ENCODE results near the gene MTO1. TPM values are rescaled to one million over a fixed set of nuclear protein-coding genes. Genes with fewer than 3 reads are reported as not detected.

MTO1 gene
- total and polyA plus RNA-seq, 2 of the 4 experiments (the other 2 are of a cell fraction) = 15.0 to 39.8 TPM

DNA sequence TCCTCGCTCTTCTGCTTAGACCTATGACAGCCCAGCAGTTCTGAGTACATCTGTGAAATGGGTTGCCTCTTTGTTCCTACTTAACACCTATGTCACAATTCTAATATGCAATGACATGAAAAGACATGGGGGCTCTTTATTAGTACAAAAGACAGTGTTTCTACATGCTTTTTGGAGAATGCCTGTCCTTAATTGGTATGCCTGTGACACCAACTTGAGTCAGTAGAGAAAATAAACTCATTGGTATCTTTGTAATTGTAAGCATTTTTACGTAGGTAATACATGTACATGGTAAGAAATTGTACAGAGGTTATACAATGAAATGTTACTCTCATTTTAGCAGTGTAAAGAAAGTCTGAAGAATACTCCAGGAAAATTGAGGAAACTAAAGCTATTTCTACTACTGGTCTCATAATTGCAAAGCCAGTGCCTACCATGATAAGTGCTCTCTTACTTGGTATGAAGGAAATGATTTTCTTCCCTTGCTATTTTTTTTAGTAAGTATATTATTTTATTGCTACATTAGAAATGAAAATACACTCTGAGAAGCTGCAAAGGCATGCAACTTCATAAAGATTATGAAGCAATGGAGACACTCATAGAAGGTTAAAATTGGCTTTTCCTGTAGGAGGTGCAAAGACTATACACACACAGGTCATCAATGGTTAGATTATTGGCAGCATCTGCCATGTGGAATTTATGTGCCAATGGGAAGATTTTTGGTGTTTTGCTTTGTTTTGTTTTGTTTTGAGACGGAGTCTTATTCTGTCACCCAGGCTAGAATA, 64.2 kb downstream of the MTO1 start:
- Histone ChIP-seq H3K23ac (ENCODE audit: low read depth, low read length) (peak overlapping the region; percentile 32; the same call in 1 of the 2 replicates), H2BK20ac (ENCODE audit: low read depth, low read length) (peak overlapping the region; percentile 78), H3K36me3 (ENCODE audit: control insufficient read depth, insufficient read depth, low read length) (no peaks in the 10 kb centered on the region; the same call in 1 of the 2 replicates), H4K5ac (ENCODE audit: low read depth, low read length) (peak overlapping the region; percentile 51; the same call in 1 of the 2 replicates), H2BK5ac (ENCODE audit: low read depth, low read length, poor library complexity, severe bottlenecking) (peak overlapping the region; percentile 88), H3K18ac (ENCODE audit: low read depth, low read length) (peak overlapping the region; percentile 85; the same call in 1 of the 2 replicates), H3K27ac (ENCODE audit: insufficient read depth, low read length) (peak overlapping the region; percentile 56), H4K8ac (ENCODE audit: low read depth in 2 of 2, low read length in 2 of 2) (peak overlapping the region in 1 of 2 experiments; percentile 84; a peak in 2 of 4 replicates), H3K14ac (replicated peaks; ENCODE audit: low read depth, low read length) (peak overlapping the region; percentile 58), H2AFZ (replicated peaks; ENCODE audit: low read length, poor library complexity) (no peak overlapping the region), H3K9me3 (ENCODE audit: control insufficient read depth, insufficient read depth, low read length) (no peaks in the 10 kb centered on the region), H3K9me1 (ENCODE audit: insufficient read depth, low read length) (peaks cover 5% of the 10 kb centered on the region; the same call in 1 of the 2 replicates), H2AK5ac (ENCODE audit: low read depth, low read length) (peak overlapping the region; percentile 31; the same call in 1 of the 2 replicates), H4K91ac (ENCODE audit: insufficient read depth, low read depth, low read length) (peak overlapping the region; percentile 64), H3K4ac (ENCODE audit: low read depth, low read length) (peak overlapping the region; percentile 74), H2BK15ac (ENCODE audit: low read depth, low read length) (peak overlapping the region; percentile 51; the same call in 2 of the 3 replicates), H3K27me3 (ENCODE audit: control insufficient read depth, insufficient read depth, low read length) (no peaks in the 10 kb centered on the region), H3K79me1 (ENCODE audit: low read depth in 1 of 2, low read length in 2 of 2) (peaks cover 4 to 17% of the 10 kb centered on the region in 2 experiments; a peak in 2 of 4 replicates), H3K4me3 (ENCODE audit: insufficient read depth, low read depth, low read length) (no peak overlapping the region), H3K56ac (ENCODE audit: extremely low read depth, insufficient read depth, low read length) (peak overlapping the region; percentile 50; the same call in 1 of the 2 replicates), H3K9ac (ENCODE audit: low read depth, low read length) (no peak overlapping the region), H2AK9ac (replicated peaks; ENCODE audit: low read depth, low read length, poor library complexity) (no peak overlapping the region), H4K20me1 (ENCODE audit: insufficient read depth, low read length) (peaks cover under 1% of the 10 kb centered on the region), H3K4me2 (ENCODE audit: low read depth, low read length) (peak overlapping the region; percentile 71; the same call in 1 of the 2 replicates), H3K4me1 (ENCODE audit: control insufficient read depth, insufficient read depth, low read length) (peaks cover 12% of the 10 kb centered on the region), H2BK120ac (ENCODE audit: low read depth, low read length) (peak overlapping the region; percentile 73)
- in situ Hi-C loops (cut with MboI; ENCODE audit: low sequenced_read_pairs) (no loop called here), intact Hi-C loops (cut with micrococcal nuclease) (no loop called here), dilution Hi-C loops (cut with HindIII; ENCODE audit: low sequenced_read_pairs, unreplicated experiment) (no loop called here)
- WGBS, 2 experiments (ENCODE audit: extremely low coverage in 2 of 2, insufficient read length in 1 of 2) = no CpG with 5 or more reads among the region's 3 CpGs
- ChIA-PET POLR2A (ENCODE audit: unreplicated experiment) (no interaction called here), CTCF (interaction anchor here (0.6 kb wide), 1 partner anchor 137 kb away, joined by 3 read pairs; no protein-coding TSS in a partner anchor)
- no TSS peak for BruUV-seq (replicated peaks)
- TF ChIP-seq CEBPB (IDR thresholded peaks at IDR 0.05; ENCODE audit: low read depth, low read length) = peak; percentile 86
- peak; percentile 28; the same call in 1 of the 2 replicates for TF ChIP-seq FOS (IDR thresholded peaks at IDR 0.05; ENCODE audit: low read depth, low read length)
- no peak for TF ChIP-seq MAFK (IDR thresholded peaks at IDR 0.05; ENCODE audit: low read depth, low read length)
- no peak for TF ChIP-seq SMC3 (IDR thresholded peaks at IDR 0.05; ENCODE audit: low read depth, low read length)
- TF ChIP-seq CHD1 (IDR thresholded peaks at IDR 0.05; ENCODE audit: low read depth, low read length) = no peak
- no peak for TF ChIP-seq MAZ (IDR thresholded peaks at IDR 0.05; ENCODE audit: borderline replicate concordance, low read depth, low read length)
- ATAC-seq (ENCODE audit: low read depth) (no peak), DNase-seq (peak; percentile 74)

All from IMR-90 (cell line).